Liver (tissue), 9 donors: ENCODE measurements around the gene TAF4. TPM values are rescaled to one million over a fixed set of nuclear protein-coding genes. Genes with fewer than 3 reads are reported as not detected.

Experiments
- DNase-seq: peaks from one replicate; pipeline ENCODE4 v3.0.0-alpha.2; 2017; ENCODE audit warnings: low spot score
- H3K27ac ChIP-seq, 2 donors: one replicate each; pipeline ENCODE4 v1.7.0; 2013; ENCODE audit warnings: inconsistent platforms in 2 of 2, low read length in 2 of 2, control low read depth in 1 of 2, low read depth in 1 of 2, mild to moderate bottlenecking in 1 of 2
- H3K27me3 ChIP-seq, 4 donors: one replicate each; pipeline versions ENCODE4 v1.6.1 to v1.7.0; 2013; ENCODE audit warnings: low read length in 3 of 4, inconsistent platforms in 1 of 4, mild to moderate bottlenecking in 1 of 4, moderate library complexity in 1 of 4; ENCODE audit not compliant: control insufficient read depth in 4 of 4, insufficient read depth in 4 of 4
- H3K36me3 ChIP-seq, 4 donors: one replicate each; pipeline versions ENCODE4 v1.6.1 to v1.7.0; 2013; ENCODE audit warnings: low read length in 3 of 4, mild to moderate bottlenecking in 3 of 4, low read depth in 1 of 4, moderate library complexity in 1 of 4; ENCODE audit not compliant: control insufficient read depth in 4 of 4, insufficient read depth in 3 of 4
- H3K4me1 ChIP-seq, 4 donors: one replicate each; pipeline versions ENCODE4 v1.6.1 to v1.7.0; 2013; ENCODE audit warnings: low read length in 3 of 4, mild to moderate bottlenecking in 3 of 4, moderate library complexity in 1 of 4; ENCODE audit not compliant: control insufficient read depth in 4 of 4, insufficient read depth in 4 of 4
- H3K4me3 ChIP-seq, 3 donors: one replicate each; pipeline versions ENCODE4 v1.6.1 to v1.7.0; 2013; ENCODE audit warnings: low read length in 3 of 3, control low read depth in 1 of 3, low read depth in 1 of 3, mild to moderate bottlenecking in 1 of 3
- H3K9ac ChIP-seq, 2 donors: one replicate each; pipeline ENCODE4 v1.7.0; 2013; ENCODE audit warnings: low read length in 2 of 2, mild to moderate bottlenecking in 2 of 2, moderate library complexity in 2 of 2, control low read depth in 1 of 2, low read depth in 1 of 2
- H3K9me3 ChIP-seq, 4 donors: one replicate each; pipeline versions ENCODE4 v1.6.1 to v1.7.0; 2013; ENCODE audit warnings: low read length in 3 of 4; ENCODE audit not compliant: control insufficient read depth in 4 of 4
- EGR1 ChIP-seq, 2 donors: IDR thresholded peaks; 2 replicates each; pipeline ENCODE4 v1.6.1; 2016 to 2018; ENCODE audit warnings: antibody characterized with exemption in 2 of 2, low read depth in 2 of 2
- FOXA1 ChIP-seq: IDR thresholded peaks from 2 replicates; pipeline ENCODE4 v1.6.1; 2016; ENCODE audit warnings: antibody characterized with exemption
- HNF4A ChIP-seq, 2 donors: conservative IDR thresholded peaks; 2 replicates each; pipeline ENCODE4 v1.6.1; 2016; ENCODE audit warnings: antibody characterized with exemption in 2 of 2, mild to moderate bottlenecking in 2 of 2
- HNF4G ChIP-seq: IDR thresholded peaks from 2 replicates; pipeline ENCODE4 v1.6.1; 2016; ENCODE audit warnings: antibody characterized with exemption
- JUND ChIP-seq, 2 donors: IDR thresholded peaks; 2 replicates each; pipeline ENCODE4 v1.6.1; 2016; ENCODE audit warnings: antibody characterized with exemption in 2 of 2
- RAD21 ChIP-seq, 2 donors: IDR thresholded peaks; 2 replicates each; pipeline ENCODE4 v1.6.1; 2016; ENCODE audit warnings: antibody characterized with exemption in 2 of 2, mild to moderate bottlenecking in 2 of 2
- RXRA ChIP-seq, 2 donors: IDR thresholded peaks; 2 replicates each; pipeline ENCODE4 v1.6.1; 2017 to 2018; ENCODE audit warnings: antibody characterized with exemption in 2 of 2, mild to moderate bottlenecking in 1 of 2
- SP1 ChIP-seq: IDR thresholded peaks from 2 replicates; pipeline ENCODE4 v1.6.1; 2018; ENCODE audit warnings: antibody characterized with exemption, mild to moderate bottlenecking
- TAF1 ChIP-seq: conservative IDR thresholded peaks from 2 replicates; pipeline ENCODE4 v1.6.1; 2016; ENCODE audit warnings: antibody characterized with exemption, mild to moderate bottlenecking
- YY1 ChIP-seq: IDR thresholded peaks from 2 replicates; pipeline ENCODE4 v1.6.1; 2016; ENCODE audit warnings: antibody characterized with exemption, mild to moderate bottlenecking
- WGBS: extraction: QIAGEN DNeasy Blood & Tissue Kit; methylation state at CpG from one replicate; pipeline ENCODE4 v1.1.7; 2013; 5-methylcytosine and 5-hydroxymethylcytosine counted together
- polyA plus RNA-seq, 2 donors: library from polyadenylated mRNA; stranded (reverse) in 1 of 2; unstranded in 1 of 2; fragments of 200-250 nt in 1 of 2; fragments of >200 nt in 1 of 2; fragmentation: Nextera tagmentation in 1 of 2; extraction: Ambion mirVana in 1 of 2; gene quantifications; one replicate each; pipeline versions ENCODE4 v1.2.1 to v1.2.3, GENCODE V29; 2013 to 2015
- total RNA-seq, 2 donors: library from RNA; depleted of rRNA; stranded (reverse); fragments of >200 nt; gene quantifications; one replicate each; pipeline ENCODE4 v1.2.3, GENCODE V29; 2014
- TF ChIP-seq, protein P1 (sequence below): fragments of 150-350 bp; IDR thresholded peaks from 2 replicates; pipeline ENCODE4 v1.5.1; 2017; ENCODE audit warnings: improper control_type of control experiment, low read depth, low read length; ENCODE audit not compliant: missing input control
- TF ChIP-seq, protein P2 (sequence below): IDR thresholded peaks from 2 replicates; pipeline ENCODE4 v1.6.1; 2016; ENCODE audit warnings: antibody characterized with exemption
- TF ChIP-seq, protein P3 (sequence below): IDR thresholded peaks from 2 replicates; pipeline ENCODE4 v1.6.1; 2016; ENCODE audit warnings: antibody characterized with exemption, mild to moderate bottlenecking
- TF ChIP-seq, protein P4 (sequence below): IDR thresholded peaks from 2 replicates; pipeline ENCODE4 v1.6.1; 2016; ENCODE audit warnings: antibody characterized with exemption
- donor health status: healthy.
- donor health status: healthy.
- donor health status: healthy.
- donor health status: healthy.
- donor health status: healthy.

Gene TAF4
- total and polyA plus RNA-seq, 4 donors = 2.0 to 11.8 (median 5.6) TPM

DNA sequence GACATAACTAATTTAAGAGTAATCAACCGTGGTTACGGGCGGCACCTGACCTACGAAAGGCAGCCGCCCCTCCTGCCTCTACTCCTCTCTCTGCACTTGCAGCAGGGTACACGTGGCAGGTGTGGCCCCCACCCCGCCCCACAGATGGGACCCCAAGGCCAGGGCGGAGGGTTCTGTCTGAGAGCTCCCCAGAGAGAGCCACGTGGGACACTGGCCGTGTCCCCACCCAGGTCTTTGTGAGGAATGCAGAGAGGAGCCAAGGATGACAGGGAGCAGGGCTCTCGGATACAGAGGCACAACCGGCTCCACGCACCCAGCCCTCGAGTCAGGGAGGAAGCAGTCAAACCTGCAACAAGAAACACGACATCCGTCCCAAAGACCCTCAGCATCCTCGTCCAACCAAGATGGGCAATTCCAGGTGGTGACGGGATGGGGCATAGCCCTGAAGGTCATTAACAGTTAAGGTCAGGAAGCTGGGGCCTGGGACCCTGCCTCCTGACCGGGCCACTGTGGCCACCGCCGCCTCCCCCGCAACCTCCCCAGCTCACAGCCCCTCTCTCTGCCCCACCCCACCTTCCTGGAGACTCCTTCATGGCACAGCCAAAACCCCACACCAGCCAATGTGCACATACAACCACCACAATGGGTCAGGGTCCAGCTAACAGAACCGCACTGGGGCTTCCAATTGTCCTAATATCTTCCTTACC, 47.1 kb downstream of the TAF4 start:
- Histone ChIP-seq H3K27ac (no peak overlapping the region), H3K9me3 (no peaks in the 10 kb centered on the region), H3K4me1 (peaks cover 19 to 51% (median 44%) of the 10 kb centered on the region in 4 donors), H3K36me3 (peaks cover 0 to 1% (median under 1%) of the 10 kb centered on the region in 4 donors), H3K9ac (no peak overlapping the region), H3K4me3 (no peak overlapping the region), H3K27me3 (no peaks in the 10 kb centered on the region)
- 95% methylated on average over 23 of the region's 23 CpGs for whole genome bisulfite sequencing
- no peak for DNase-seq
- TF ChIP-seq SP1 (no peak), FOXA1 (no peak), JUND (IDR thresholded peaks at IDR 0.05) (no peak), RXRA (IDR thresholded peaks at IDR 0.05) (no peak), EGR1 (IDR thresholded peaks at IDR 0.05; ENCODE audit: low read depth in 2 of 2) (no peak), HNF4A (conservative IDR thresholded peaks at IDR 0.05) (no peak), YY1 (no peak)
- TF ChIP-seq, protein P1, sequence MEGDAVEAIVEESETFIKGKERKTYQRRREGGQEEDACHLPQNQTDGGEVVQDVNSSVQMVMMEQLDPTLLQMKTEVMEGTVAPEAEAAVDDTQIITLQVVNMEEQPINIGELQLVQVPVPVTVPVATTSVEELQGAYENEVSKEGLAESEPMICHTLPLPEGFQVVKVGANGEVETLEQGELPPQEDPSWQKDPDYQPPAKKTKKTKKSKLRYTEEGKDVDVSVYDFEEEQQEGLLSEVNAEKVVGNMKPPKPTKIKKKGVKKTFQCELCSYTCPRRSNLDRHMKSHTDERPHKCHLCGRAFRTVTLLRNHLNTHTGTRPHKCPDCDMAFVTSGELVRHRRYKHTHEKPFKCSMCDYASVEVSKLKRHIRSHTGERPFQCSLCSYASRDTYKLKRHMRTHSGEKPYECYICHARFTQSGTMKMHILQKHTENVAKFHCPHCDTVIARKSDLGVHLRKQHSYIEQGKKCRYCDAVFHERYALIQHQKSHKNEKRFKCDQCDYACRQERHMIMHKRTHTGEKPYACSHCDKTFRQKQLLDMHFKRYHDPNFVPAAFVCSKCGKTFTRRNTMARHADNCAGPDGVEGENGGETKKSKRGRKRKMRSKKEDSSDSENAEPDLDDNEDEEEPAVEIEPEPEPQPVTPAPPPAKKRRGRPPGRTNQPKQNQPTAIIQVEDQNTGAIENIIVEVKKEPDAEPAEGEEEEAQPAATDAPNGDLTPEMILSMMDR = no peak
- TF ChIP-seq, protein P2, sequence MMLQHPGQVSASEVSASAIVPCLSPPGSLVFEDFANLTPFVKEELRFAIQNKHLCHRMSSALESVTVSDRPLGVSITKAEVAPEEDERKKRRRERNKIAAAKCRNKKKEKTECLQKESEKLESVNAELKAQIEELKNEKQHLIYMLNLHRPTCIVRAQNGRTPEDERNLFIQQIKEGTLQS = no peak

DNA sequence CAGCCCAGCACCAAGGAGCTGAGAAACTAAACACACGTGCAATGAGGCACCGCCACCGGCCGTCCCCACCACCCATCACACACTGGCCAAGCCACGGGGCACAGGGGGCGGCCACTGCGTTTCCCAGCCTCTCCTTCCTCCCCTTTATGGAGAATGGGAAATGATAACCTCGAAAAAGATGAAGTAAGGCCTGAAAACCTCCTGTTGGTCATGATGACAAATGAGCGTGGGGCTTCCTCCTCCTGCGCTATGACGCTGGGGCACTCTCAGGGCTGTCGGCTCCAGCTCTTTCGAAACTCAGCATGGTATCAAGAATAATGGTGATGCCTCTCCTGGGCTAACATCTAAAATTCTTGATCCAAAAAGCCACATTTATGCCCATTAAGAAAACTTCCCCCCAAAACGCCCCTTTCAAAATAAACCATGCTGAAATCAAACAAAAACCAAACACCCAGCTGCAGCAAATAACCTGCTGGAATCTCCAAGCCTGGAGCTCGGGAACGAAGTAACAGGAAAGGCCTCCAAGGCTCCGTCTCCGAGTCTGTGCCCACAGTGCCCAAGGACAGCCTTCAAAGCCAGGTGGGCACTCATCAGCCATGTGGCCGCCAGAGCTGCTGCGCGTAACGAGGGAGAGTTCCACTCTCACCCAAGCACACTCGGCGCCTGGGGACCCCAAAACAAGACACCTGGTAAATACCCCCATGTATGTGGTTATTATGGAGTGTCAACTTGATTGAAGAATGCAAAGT, 50.0 kb downstream of the TAF4 start:
- no peak overlapping the region for H3K27ac ChIP-seq
- no peak overlapping the region for H3K9ac ChIP-seq
- TF ChIP-seq, protein P1 = no peak
- TF ChIP-seq TAF1 = no peak
- no peak for TF ChIP-seq RAD21 (IDR thresholded peaks at IDR 0.05)
- TF ChIP-seq, protein P3, sequence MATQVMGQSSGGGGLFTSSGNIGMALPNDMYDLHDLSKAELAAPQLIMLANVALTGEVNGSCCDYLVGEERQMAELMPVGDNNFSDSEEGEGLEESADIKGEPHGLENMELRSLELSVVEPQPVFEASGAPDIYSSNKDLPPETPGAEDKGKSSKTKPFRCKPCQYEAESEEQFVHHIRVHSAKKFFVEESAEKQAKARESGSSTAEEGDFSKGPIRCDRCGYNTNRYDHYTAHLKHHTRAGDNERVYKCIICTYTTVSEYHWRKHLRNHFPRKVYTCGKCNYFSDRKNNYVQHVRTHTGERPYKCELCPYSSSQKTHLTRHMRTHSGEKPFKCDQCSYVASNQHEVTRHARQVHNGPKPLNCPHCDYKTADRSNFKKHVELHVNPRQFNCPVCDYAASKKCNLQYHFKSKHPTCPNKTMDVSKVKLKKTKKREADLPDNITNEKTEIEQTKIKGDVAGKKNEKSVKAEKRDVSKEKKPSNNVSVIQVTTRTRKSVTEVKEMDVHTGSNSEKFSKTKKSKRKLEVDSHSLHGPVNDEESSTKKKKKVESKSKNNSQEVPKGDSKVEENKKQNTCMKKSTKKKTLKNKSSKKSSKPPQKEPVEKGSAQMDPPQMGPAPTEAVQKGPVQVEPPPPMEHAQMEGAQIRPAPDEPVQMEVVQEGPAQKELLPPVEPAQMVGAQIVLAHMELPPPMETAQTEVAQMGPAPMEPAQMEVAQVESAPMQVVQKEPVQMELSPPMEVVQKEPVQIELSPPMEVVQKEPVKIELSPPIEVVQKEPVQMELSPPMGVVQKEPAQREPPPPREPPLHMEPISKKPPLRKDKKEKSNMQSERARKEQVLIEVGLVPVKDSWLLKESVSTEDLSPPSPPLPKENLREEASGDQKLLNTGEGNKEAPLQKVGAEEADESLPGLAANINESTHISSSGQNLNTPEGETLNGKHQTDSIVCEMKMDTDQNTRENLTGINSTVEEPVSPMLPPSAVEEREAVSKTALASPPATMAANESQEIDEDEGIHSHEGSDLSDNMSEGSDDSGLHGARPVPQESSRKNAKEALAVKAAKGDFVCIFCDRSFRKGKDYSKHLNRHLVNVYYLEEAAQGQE = no peak
- TF ChIP-seq FOXA1 = no peak
- TF ChIP-seq, protein P4, sequence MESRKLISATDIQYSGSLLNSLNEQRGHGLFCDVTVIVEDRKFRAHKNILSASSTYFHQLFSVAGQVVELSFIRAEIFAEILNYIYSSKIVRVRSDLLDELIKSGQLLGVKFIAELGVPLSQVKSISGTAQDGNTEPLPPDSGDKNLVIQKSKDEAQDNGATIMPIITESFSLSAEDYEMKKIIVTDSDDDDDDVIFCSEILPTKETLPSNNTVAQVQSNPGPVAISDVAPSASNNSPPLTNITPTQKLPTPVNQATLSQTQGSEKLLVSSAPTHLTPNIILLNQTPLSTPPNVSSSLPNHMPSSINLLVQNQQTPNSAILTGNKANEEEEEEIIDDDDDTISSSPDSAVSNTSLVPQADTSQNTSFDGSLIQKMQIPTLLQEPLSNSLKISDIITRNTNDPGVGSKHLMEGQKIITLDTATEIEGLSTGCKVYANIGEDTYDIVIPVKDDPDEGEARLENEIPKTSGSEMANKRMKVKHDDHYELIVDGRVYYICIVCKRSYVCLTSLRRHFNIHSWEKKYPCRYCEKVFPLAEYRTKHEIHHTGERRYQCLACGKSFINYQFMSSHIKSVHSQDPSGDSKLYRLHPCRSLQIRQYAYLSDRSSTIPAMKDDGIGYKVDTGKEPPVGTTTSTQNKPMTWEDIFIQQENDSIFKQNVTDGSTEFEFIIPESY = no peak
- no peak for TF ChIP-seq YY1
- TF ChIP-seq JUND (IDR thresholded peaks at IDR 0.05) = no peak
- TF ChIP-seq HNF4G = no peak
- H3K36me3 ChIP-seq = peaks cover 4 to 17% (median 7%) of the 10 kb centered on the region in 4 donors
- H3K27me3 ChIP-seq = no peaks in the 10 kb centered on the region
- no peaks in the 10 kb centered on the region for H3K9me3 ChIP-seq
- DNase-seq = no peak
- H3K4me3 ChIP-seq = no peak overlapping the region
- WGBS = 93% methylated on average over 24 of the region's 24 CpGs
- peaks cover 10 to 26% (median 19%) of the 10 kb centered on the region in 4 donors for H3K4me1 ChIP-seq
